ENCODE results near the gene AHCTF1.
A peak's percentile ranks its signal among the peaks of the same experiment; 100 is the strongest.

The AHCTF1 gene
- total RNA-seq = 136 to 160 (median 138) reads per million in 4 donors

GRCh38 chr1:246931549-246932365 lies at the start of gene AHCTF1:
TSS of gene AHCTF1 (minus strand) at chr1:246931948. CDS start at chr1:246918370, 13,578 bp downstream.
- DNase-seq = peak; percentile 88 to 95 (median 91)

GRCh38 chr1:246978785-246979184 lies 47.0 kb upstream of the AHCTF1 start:
- DNase-seq = no peak

GRCh38 chr1:246978281-246978680 lies 46.5 kb upstream of the AHCTF1 start:
- no peak for DNase-seq

GRCh38 chr1:246971969-246972368 lies 40.2 kb upstream of the AHCTF1 start:
- DNase-seq = no peak

GRCh38 chr1:246971090-246971721 lies 39.5 kb upstream of the AHCTF1 start:
- DNase-seq = peak in 3 of 5 donors; percentile 4 to 15 (median 8)

- no peak for DNase-seq
Observed at GRCh38 chr1:246969621-246970020, 37.9 kb upstream of the AHCTF1 start.

GRCh38 chr1:246966502-246966901 lies 34.8 kb upstream of the AHCTF1 start:
- no peak for DNase-seq

- DNase-seq = no peak
Observed at GRCh38 chr1:246959944-246960693, 28.4 kb upstream of the AHCTF1 start.

GRCh38 chr1:246954126-246954525 lies 22.4 kb upstream of the AHCTF1 start:
- DNase-seq = no peak

GRCh38 chr1:246951413-246951812 lies 19.7 kb upstream of the AHCTF1 start:
- DNase-seq = no peak

- no peak for DNase-seq
Observed at GRCh38 chr1:246949956-246950355, 18.2 kb upstream of the AHCTF1 start.

- DNase-seq = no peak
Observed at GRCh38 chr1:246947255-246947654, 15.5 kb upstream of the AHCTF1 start.

GRCh38 chr1:246946366-246946765 lies 14.6 kb upstream of the AHCTF1 start:
- DNase-seq = no peak

GRCh38 chr1:246934765-246935164 lies 3.0 kb upstream of the AHCTF1 start:
- DNase-seq = no peak

GRCh38 chr1:246933893-246934292 lies 2.1 kb upstream of the AHCTF1 start:
- no peak for DNase-seq

- no peak for DNase-seq
Observed at GRCh38 chr1:246932366-246932700, 585 bp upstream of the AHCTF1 start.

GRCh38 chr1:246930830-246931548 lies 759 bp downstream of the AHCTF1 start:
- DNase-seq = peak; percentile 37 to 55 (median 46)

- DNase-seq = no peak
Observed at GRCh38 chr1:246925997-246926626, 5.6 kb downstream of the AHCTF1 start.

- DNase-seq = no peak
Observed at GRCh38 chr1:246923900-246924299, 7.8 kb downstream of the AHCTF1 start.

- no peak for DNase-seq
Observed at GRCh38 chr1:246923482-246923881, 8.3 kb downstream of the AHCTF1 start.

GRCh38 chr1:246921481-246921880 lies 10.3 kb downstream of the AHCTF1 start:
- DNase-seq = no peak

- DNase-seq = no peak
Observed at GRCh38 chr1:246919902-246920301, 11.8 kb downstream of the AHCTF1 start.

Data from T-helper 1 cell (primary cell).